GM12878 (cell line): ENCODE data around the gene CTRB2.

Experiments
- BCL11A ChIP-seq: IDR thresholded peaks from 2 replicates; pipeline ENCODE4 v1.6.1; 2011; ENCODE audit warnings: low read depth, low read length
- KDM1A ChIP-seq: fragments of 200-600 bp; sonication (generic); IDR thresholded peaks from 2 replicates; pipeline ENCODE4 v1.6.1; 2016; ENCODE audit warnings: borderline replicate concordance
- SP1 ChIP-seq: IDR thresholded peaks from one replicate; pipeline ENCODE4 v1.6.1; 2011; ENCODE audit warnings: low read depth, low read length
- TF ChIP-seq, protein P1 (sequence below): fragments of 450-650 bp; IDR thresholded peaks from 2 replicates; pipeline ENCODE4 v1.6.1; 2017; ENCODE audit warnings: mild to moderate bottlenecking
- TF ChIP-seq, protein P2 (sequence below), 3 experiments: IDR thresholded peaks in 2 of 3; conservative IDR thresholded peaks in 1 of 3; 2 replicates each; pipeline ENCODE4 v1.5.1; 2011; ENCODE audit warnings: low read depth in 3 of 3, low read length in 3 of 3, mild to moderate bottlenecking in 3 of 3, control low read depth in 2 of 3, moderate library complexity in 2 of 3, inconsistent platforms in 1 of 3, mixed read lengths in 1 of 3; ENCODE audit not compliant: control insufficient read depth in 2 of 3, insufficient read depth in 1 of 3; ENCODE audit errors: extremely low read depth in 1 of 3
- TF ChIP-seq, protein P3 (sequence below): IDR thresholded peaks from 2 replicates; pipeline ENCODE4 v1.6.1; 2012; ENCODE audit warnings: low read length, inconsistent platforms
- TF ChIP-seq, protein P4 (sequence below): IDR thresholded peaks from 2 replicates; pipeline ENCODE4 v1.6.1; 2011; ENCODE audit warnings: mild to moderate bottlenecking, low read depth, low read length, moderate library complexity; ENCODE audit not compliant: insufficient replicate concordance

DNA sequence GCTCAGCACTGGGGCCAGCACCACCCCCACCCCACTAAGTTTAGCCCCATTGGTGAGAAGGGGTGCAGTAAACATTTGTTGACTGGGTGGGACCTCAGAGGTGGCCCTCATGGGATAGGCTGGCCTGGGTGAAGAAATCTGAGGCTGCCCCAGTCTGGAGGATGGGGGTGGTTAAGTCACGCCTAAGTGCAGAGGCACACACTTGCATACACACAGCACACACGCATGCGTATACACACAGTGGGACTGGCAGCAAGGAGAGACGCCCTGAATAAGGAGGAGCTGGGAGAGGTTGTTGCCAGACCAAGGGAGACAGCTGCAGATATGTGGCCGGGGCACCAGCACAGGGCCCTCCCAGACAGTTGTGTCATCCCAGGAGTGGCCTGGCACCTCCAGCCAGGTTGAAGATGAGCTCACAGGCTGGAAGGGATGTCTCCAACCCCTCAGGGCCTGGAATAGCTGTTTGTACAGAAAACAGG lies 47.4 kb upstream of the CTRB2 start:
- TF ChIP-seq BCL11A (no peak), KDM1A (no peak), SP1 (no peak)
- TF ChIP-seq, protein P1, sequence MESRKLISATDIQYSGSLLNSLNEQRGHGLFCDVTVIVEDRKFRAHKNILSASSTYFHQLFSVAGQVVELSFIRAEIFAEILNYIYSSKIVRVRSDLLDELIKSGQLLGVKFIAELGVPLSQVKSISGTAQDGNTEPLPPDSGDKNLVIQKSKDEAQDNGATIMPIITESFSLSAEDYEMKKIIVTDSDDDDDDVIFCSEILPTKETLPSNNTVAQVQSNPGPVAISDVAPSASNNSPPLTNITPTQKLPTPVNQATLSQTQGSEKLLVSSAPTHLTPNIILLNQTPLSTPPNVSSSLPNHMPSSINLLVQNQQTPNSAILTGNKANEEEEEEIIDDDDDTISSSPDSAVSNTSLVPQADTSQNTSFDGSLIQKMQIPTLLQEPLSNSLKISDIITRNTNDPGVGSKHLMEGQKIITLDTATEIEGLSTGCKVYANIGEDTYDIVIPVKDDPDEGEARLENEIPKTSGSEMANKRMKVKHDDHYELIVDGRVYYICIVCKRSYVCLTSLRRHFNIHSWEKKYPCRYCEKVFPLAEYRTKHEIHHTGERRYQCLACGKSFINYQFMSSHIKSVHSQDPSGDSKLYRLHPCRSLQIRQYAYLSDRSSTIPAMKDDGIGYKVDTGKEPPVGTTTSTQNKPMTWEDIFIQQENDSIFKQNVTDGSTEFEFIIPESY, result no peak
- TF ChIP-seq, protein P2, sequence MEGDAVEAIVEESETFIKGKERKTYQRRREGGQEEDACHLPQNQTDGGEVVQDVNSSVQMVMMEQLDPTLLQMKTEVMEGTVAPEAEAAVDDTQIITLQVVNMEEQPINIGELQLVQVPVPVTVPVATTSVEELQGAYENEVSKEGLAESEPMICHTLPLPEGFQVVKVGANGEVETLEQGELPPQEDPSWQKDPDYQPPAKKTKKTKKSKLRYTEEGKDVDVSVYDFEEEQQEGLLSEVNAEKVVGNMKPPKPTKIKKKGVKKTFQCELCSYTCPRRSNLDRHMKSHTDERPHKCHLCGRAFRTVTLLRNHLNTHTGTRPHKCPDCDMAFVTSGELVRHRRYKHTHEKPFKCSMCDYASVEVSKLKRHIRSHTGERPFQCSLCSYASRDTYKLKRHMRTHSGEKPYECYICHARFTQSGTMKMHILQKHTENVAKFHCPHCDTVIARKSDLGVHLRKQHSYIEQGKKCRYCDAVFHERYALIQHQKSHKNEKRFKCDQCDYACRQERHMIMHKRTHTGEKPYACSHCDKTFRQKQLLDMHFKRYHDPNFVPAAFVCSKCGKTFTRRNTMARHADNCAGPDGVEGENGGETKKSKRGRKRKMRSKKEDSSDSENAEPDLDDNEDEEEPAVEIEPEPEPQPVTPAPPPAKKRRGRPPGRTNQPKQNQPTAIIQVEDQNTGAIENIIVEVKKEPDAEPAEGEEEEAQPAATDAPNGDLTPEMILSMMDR (IDR thresholded peaks at IDR 0.05 in 2 of 3, conservative IDR thresholded peaks at IDR 0.05 in 1 of 3; ENCODE audit: control insufficient read depth in 2 of 3, extremely low read depth in 1 of 3, insufficient read depth in 1 of 3, low read depth in 3 of 3, low read length in 3 of 3), result no peak
- TF ChIP-seq, protein P3, sequence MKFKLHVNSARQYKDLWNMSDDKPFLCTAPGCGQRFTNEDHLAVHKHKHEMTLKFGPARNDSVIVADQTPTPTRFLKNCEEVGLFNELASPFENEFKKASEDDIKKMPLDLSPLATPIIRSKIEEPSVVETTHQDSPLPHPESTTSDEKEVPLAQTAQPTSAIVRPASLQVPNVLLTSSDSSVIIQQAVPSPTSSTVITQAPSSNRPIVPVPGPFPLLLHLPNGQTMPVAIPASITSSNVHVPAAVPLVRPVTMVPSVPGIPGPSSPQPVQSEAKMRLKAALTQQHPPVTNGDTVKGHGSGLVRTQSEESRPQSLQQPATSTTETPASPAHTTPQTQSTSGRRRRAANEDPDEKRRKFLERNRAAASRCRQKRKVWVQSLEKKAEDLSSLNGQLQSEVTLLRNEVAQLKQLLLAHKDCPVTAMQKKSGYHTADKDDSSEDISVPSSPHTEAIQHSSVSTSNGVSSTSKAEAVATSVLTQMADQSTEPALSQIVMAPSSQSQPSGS, result no peak
- TF ChIP-seq, protein P4, sequence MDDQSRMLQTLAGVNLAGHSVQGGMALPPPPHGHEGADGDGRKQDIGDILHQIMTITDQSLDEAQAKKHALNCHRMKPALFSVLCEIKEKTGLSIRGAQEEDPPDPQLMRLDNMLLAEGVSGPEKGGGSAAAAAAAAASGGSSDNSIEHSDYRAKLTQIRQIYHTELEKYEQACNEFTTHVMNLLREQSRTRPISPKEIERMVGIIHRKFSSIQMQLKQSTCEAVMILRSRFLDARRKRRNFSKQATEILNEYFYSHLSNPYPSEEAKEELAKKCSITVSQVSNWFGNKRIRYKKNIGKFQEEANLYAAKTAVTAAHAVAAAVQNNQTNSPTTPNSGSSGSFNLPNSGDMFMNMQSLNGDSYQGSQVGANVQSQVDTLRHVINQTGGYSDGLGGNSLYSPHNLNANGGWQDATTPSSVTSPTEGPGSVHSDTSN, result no peak
